ENCODE data around the gene C16orf90. TPM values are rescaled to one million over a fixed set of nuclear protein-coding genes. Genes with fewer than 3 reads are reported as not detected.
"Not testable (repeated sequence)": the region's sequence is repeated elsewhere in the genome, so short reads cannot be mapped to it uniquely, and the experiment has no call there.

The C16orf90 gene
- total RNA-seq, 1 experiment from 2014 or later, result not detected

- H3K9me3 ChIP-seq (replicated peaks), result no peaks in the 10 kb centered on the region
- no peak overlapping the region for H3K4me3 ChIP-seq
- H3K27me3 ChIP-seq, result no peaks in the 10 kb centered on the region
- no peak for DNase-seq
- H3K27ac ChIP-seq, result no peak overlapping the region
- peaks cover 16% of the 10 kb centered on the region; the same call in 1 of the 2 replicates for H3K36me3 ChIP-seq
- H3K4me1 ChIP-seq, result no peaks in the 10 kb centered on the region
Observed at GRCh38 chr16:3481696-3482658, 13.3 kb downstream of the C16orf90 start.

- no peak overlapping the region for H3K27ac ChIP-seq
- H3K27me3 ChIP-seq, result no peaks in the 10 kb centered on the region
- H3K4me3 ChIP-seq, result no peak overlapping the region
- no peaks in the 10 kb centered on the region for H3K4me1 ChIP-seq
- no peak for DNase-seq
- no peaks in the 10 kb centered on the region for H3K9me3 ChIP-seq (replicated peaks)
- peaks cover 13% of the 10 kb centered on the region; the same call in 1 of the 2 replicates for H3K36me3 ChIP-seq
Observed at GRCh38 chr16:3480901-3481695, 14.2 kb downstream of the C16orf90 start.

- Histone ChIP-seq H3K27me3 (no peaks in the 10 kb centered on the region), H3K27ac (no peak overlapping the region), H3K4me1 (no peaks in the 10 kb centered on the region), H3K9me3 (replicated peaks) (no peaks in the 10 kb centered on the region), H3K36me3 (peaks cover 7% of the 10 kb centered on the region; the same call in 1 of the 2 replicates), H3K4me3 (no peak overlapping the region)
- DNase-seq, result no peak
Observed at GRCh38 chr16:3479654-3480216, 15.6 kb downstream of the C16orf90 start.

GRCh38 chr16:3478242-3478925 is 16.9 kb downstream of the C16orf90 start:
- H3K27me3 ChIP-seq, result no peaks in the 10 kb centered on the region
- peaks cover 7% of the 10 kb centered on the region; the same call in 1 of the 2 replicates for H3K36me3 ChIP-seq
- H3K27ac ChIP-seq, result no peak overlapping the region
- DNase-seq, result no peak
- H3K4me1 ChIP-seq, result no peaks in the 10 kb centered on the region
- H3K4me3 ChIP-seq, result no peak overlapping the region
- no peaks in the 10 kb centered on the region for H3K9me3 ChIP-seq (replicated peaks)

GRCh38 chr16:3476409-3476808 is 18.9 kb downstream of the C16orf90 start:
- Histone ChIP-seq H3K27me3 (no peaks in the 10 kb centered on the region), H3K9me3 (replicated peaks) (no peaks in the 10 kb centered on the region), H3K4me1 (no peaks in the 10 kb centered on the region), H3K27ac (no peak overlapping the region), H3K36me3 (0 out of 2 replicates have a peak, but pooled peaks cover 4% of the 10 kb centered on the region), H3K4me3 (no peak overlapping the region)
- no peak for DNase-seq

- DNase-seq, result no peak
- H3K9me3 ChIP-seq (replicated peaks), result no peaks in the 10 kb centered on the region
- H3K27ac ChIP-seq, result no peak overlapping the region
- H3K36me3 ChIP-seq, result 0 out of 2 replicates have a peak, but pooled peaks cover 4% of the 10 kb centered on the region
- no peaks in the 10 kb centered on the region for H3K27me3 ChIP-seq
- no peaks in the 10 kb centered on the region for H3K4me1 ChIP-seq
- no peak overlapping the region for H3K4me3 ChIP-seq
Observed at GRCh38 chr16:3475604-3476375, 19.5 kb downstream of the C16orf90 start.

- H3K27me3 ChIP-seq; H3K36me3 ChIP-seq; H3K4me3 ChIP-seq; H3K27ac ChIP-seq; H3K4me1 ChIP-seq; DNase-seq; H3K9me3 ChIP-seq (replicated peaks): not testable (repeated sequence)
Observed at GRCh38 chr16:3474870-3475269, 20.4 kb downstream of the C16orf90 start.

GRCh38 chr16:3474136-3474779 is 21.0 kb downstream of the C16orf90 start:
- Histone ChIP-seq H3K36me3 (no peaks in the 10 kb centered on the region), H3K4me3 (no peak overlapping the region), H3K27ac (no peak overlapping the region), H3K9me3 (replicated peaks) (no peaks in the 10 kb centered on the region), H3K4me1 (no peaks in the 10 kb centered on the region), H3K27me3 (no peaks in the 10 kb centered on the region)
- no peak for DNase-seq

GRCh38 chr16:3473596-3473943 is 21.7 kb downstream of the C16orf90 start:
- H3K4me3 ChIP-seq; H3K4me1 ChIP-seq; DNase-seq; H3K9me3 ChIP-seq (replicated peaks); H3K27me3 ChIP-seq; H3K27ac ChIP-seq; H3K36me3 ChIP-seq: not testable (repeated sequence)

- DNase-seq, result no peak
- no peak overlapping the region for H3K27ac ChIP-seq
Observed at GRCh38 chr16:3472878-3473595, 22.3 kb downstream of the C16orf90 start.

GRCh38 chr16:3471518-3472176 is 23.6 kb downstream of the C16orf90 start:
- Histone ChIP-seq H3K27ac (no peak overlapping the region), H3K27me3 (no peaks in the 10 kb centered on the region), H3K4me3 (no peak overlapping the region), H3K36me3 (no peaks in the 10 kb centered on the region), H3K9me3 (replicated peaks) (no peaks in the 10 kb centered on the region), H3K4me1 (no peaks in the 10 kb centered on the region)
- no peak for DNase-seq

More at GRCh38 chr16:3472878-3473595, 22.3 kb downstream of the C16orf90 start:
- Histone ChIP-seq H3K9me3 (replicated peaks) (no peaks in the 10 kb centered on the region), H3K27me3 (no peaks in the 10 kb centered on the region), H3K36me3 (no peaks in the 10 kb centered on the region), H3K4me1 (no peaks in the 10 kb centered on the region), H3K4me3 (no peak overlapping the region)

GRCh38 chr16:3470723-3471122 is 24.6 kb downstream of the C16orf90 start:
- no peak for DNase-seq
- no peaks in the 10 kb centered on the region for H3K9me3 ChIP-seq (replicated peaks)
- H3K27ac ChIP-seq, result no peak overlapping the region
- H3K4me3 ChIP-seq, result no peak overlapping the region
- no peaks in the 10 kb centered on the region for H3K4me1 ChIP-seq
- no peaks in the 10 kb centered on the region for H3K27me3 ChIP-seq
- no peaks in the 10 kb centered on the region for H3K36me3 ChIP-seq
